CD4-positive, alpha-beta T cell treated with Interleukin-17A for 4 hours (primary cell): Measurements from ENCODE around the gene SPDYE4.
A peak's percentile ranks its signal among the peaks of the same experiment; 100 is the strongest.

Source experiments
- DNase-seq: peaks from one replicate; pipeline ENCODE4 v3.0.0-alpha.2; 2020; ENCODE audit warnings: mixed read lengths

Gene SPDYE4

DNA sequence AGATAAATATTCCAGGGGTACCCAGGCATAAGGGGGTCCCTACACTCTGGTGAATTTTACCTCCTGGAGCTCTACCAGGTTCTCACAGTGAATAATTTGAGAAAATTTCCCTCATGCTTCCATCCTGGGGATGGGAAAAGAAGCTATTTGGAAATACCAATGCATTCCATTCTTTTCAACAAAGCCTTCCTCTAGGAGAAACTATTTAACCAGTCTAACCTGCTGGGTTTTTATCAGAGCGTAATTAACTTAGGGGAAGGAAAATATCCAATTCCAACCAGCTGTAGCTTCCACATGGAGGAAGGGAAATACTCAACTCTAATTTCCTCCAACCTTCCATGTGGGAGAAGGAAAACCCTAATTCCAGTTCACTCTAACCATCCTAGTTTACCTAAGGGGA, 23.8 kb upstream of the SPDYE4 start:
- DNase-seq: no peak

- DNase-seq: no peak
Measured at GRCh38 chr17:8781776-8782175, 23.4 kb upstream of the SPDYE4 start.

DNA sequence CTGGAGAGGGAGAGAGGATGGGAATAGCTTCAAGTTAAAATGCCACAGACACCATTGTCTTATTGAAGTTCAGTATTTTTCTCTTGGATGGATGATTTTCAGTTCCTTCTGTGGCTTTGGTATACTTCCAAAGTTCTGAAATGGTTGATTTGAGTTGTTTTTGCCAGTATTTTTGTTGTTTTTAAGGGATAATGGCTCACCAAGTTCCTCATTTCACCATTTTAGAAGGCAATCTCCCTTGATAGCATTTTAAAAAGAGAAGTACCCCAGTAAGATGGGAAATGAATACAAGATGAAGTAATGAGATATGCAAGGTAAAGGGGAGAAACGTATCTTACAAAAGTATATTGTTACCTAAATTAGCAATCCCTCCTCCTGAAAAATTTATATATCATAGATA, 18.5 kb upstream of the SPDYE4 start:
- DNase-seq: no peak

GRCh38 chr17:8776248-8776647, 17.9 kb upstream of the SPDYE4 start:
- no peak for DNase-seq

DNA sequence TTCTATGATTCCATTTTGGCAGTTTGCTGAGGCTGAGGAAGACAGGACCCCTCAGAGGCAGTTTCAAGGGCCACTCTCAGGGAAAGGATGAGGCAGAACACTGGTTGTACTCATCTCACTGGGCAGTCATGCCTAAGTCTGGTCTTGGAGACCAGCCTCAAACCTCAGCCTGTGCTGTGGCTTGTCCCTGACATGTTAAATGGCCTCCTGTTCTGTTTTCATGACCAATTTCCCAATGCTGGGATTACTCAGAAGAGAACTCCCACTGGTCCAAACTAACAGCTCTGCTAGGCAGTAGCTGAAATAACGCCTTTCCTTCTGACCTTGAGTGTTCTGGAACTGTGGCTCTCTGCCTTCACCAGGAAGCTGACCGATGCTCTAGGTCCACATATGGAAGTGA, 8.4 kb upstream of the SPDYE4 start:
- DNase-seq: no peak

GRCh38 chr17:8762012-8762411, 3.7 kb upstream of the SPDYE4 start:
- DNase-seq: no peak

- no peak for DNase-seq
Measured at GRCh38 chr17:8757189-8757588, 1.2 kb downstream of the SPDYE4 start.

- no peak for DNase-seq
Measured at GRCh38 chr17:8755590-8756255, 2.6 kb downstream of the SPDYE4 start.

- no peak for DNase-seq
Measured at GRCh38 chr17:8754890-8755289, 3.5 kb downstream of the SPDYE4 start.

- DNase-seq: no peak
Measured at GRCh38 chr17:8753976-8754440, 4.3 kb downstream of the SPDYE4 start.

- no peak for DNase-seq
Measured at GRCh38 chr17:8753136-8753975, 5.0 kb downstream of the SPDYE4 start.

DNA sequence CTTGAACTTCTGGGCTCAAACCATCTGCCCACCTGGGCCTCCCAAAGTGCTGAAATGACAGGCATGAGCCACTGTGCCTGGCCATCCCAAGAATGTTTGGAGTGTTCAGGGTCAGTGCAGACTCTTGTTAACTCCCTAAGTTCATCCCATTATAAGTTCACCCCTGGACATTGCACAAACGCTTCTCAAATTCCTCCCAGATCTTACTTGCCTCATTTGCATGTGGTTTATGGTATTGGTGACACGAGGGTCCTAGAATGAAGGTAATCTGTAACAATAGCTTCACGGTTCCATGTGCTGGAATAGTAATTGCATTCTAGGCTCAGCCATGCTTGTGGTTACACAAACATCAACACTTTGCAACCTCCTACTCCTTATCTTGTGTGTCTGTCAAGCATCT, 8.7 kb downstream of the SPDYE4 start:
- no peak for DNase-seq

GRCh38 chr17:8747742-8748141, 10.6 kb downstream of the SPDYE4 start:
- no peak for DNase-seq

DNA sequence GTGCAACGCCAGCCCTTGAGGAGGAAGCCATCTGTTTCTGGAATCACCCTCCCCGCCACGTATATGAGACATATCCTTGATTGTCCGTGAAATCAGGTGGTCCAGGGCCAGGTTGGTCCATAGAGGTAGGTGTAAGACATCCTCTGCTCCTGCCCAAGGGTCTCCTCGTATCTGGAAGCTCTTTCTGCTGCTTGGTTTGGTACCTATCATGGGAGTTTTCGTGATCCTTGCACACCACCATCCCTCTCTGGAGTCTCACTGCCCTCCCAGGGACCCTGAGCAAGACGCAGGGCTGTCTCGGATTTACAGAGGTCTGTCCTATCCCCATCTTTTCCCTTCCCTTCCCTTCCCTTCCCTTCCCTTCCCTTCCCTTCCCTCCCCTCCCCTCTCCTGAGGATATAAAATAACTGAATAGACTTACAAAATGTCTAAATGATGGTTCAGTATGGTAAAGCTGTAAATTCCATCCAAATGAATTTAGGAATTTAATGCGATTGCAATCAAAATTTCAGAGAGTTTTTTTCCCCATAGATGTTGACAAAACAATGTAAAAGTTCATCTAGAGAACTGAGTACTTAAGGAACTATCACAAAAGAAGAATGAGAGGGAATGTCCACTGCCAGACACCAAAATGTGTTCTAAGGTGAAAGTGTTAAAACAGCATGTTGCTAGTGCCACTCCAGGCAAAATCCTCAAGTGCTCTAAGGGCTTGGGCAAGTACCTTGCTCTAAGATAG, 11.7 kb downstream of the SPDYE4 start:
- DNase-seq: no peak

GRCh38 chr17:8745586-8746500, 12.5 kb downstream of the SPDYE4 start:
- DNase-seq: peak; percentile 86

- DNase-seq: no peak
Measured at GRCh38 chr17:8744086-8744785, 14.1 kb downstream of the SPDYE4 start.

- no peak for DNase-seq
Measured at GRCh38 chr17:8742819-8743218, 15.5 kb downstream of the SPDYE4 start.

DNA sequence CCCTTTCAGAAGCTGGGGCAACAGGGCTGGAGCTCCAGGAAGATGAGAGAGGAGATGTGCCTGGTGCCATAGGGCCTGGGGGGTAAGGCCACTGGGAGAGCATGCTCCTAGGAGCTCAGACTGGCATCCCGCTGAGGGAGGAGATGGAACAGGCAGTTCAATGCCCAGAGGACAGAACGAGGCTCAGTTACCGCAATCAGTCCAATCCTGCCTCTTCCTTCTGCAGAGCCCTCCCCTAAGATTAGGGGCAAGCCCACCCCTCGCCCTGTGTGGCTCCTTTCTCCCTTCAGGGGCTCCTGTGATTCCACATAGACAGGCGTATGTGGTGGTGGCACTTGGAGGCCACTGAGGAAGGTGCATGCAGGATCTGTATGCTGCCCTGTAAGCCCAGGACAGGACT, 16.1 kb downstream of the SPDYE4 start:
- DNase-seq: no peak

GRCh38 chr17:8741771-8742170, 16.6 kb downstream of the SPDYE4 start:
- DNase-seq: no peak

DNA sequence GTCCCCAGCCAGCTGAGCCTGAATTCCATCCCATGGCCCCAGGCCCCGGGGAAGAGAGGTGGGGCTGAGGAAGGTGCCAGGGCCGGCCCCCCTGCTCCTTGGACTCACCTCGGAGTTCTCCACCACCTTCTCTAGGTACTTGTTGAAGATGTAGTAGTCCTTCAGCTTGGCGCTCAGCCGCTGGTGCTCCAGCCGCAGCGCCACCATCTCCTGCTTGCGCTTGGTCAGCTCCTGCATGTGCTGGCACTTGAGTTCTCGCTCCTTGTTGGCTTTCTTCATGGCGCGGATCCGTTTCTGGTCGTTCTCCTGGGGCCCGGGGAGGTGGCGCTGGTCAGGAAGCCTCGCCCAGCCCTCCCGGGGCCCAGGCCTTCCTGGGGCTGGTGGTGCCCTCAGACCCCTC, 17.0 kb downstream of the SPDYE4 start:
- DNase-seq: no peak

DNA sequence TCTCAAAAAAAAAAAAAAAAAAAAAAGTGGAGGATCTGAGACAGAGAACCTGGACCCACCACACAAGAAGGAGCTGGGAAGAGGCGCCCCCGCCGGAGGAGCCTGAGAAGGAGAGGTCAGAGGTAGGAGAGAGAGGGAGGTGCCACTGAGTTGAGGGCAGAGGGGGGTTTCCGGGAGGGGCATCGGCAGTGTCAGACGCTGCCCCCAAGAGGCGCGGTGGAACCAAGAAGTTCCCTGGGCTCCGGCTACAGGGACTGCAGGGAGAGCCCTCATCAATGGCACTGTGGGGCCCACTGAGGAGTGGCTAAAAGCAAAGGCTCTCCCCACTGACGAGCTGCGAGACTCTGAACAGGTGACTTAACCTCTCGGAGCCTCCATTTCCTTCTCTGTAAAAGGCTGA, 17.9 kb downstream of the SPDYE4 start:
- DNase-seq: peak; percentile 68

- DNase-seq: no peak
Measured at GRCh38 chr17:8739097-8739496, 19.2 kb downstream of the SPDYE4 start.
